Fibroblast of lung (primary cell): Measurements from ENCODE around the gene TM9SF4. TPM values are rescaled to one million over a fixed set of nuclear protein-coding genes. Genes with fewer than 3 reads are reported as not detected.

Source experiments
- DNase-seq, 2 donors: peaks; one replicate each; pipeline versions ENCODE4 v3.0.0 to v3.0.0-alpha.2; 2010; ENCODE audit warnings: low read depth in 2 of 2
- H2AFZ ChIP-seq: 2 replicates; pipeline ENCODE4 v1.5.1; 2012; ENCODE audit warnings: low read length, control low read depth, inconsistent platforms
- H3K27ac ChIP-seq: 2 replicates; pipeline ENCODE4 v1.5.1; 2011; ENCODE audit warnings: low read length, control low read depth; ENCODE audit not compliant: insufficient read depth
- H3K27me3 ChIP-seq: 2 replicates; pipeline ENCODE4 v1.5.1; 2011; ENCODE audit warnings: mild to moderate bottlenecking, low read length; ENCODE audit not compliant: control insufficient read depth, insufficient read depth
- H3K36me3 ChIP-seq: 2 replicates; pipeline ENCODE4 v1.5.1; 2011; ENCODE audit warnings: low read length; ENCODE audit not compliant: control insufficient read depth, insufficient read depth
- H3K4me1 ChIP-seq: 2 replicates; pipeline ENCODE4 v1.5.1; 2011; ENCODE audit warnings: low read length; ENCODE audit not compliant: control insufficient read depth, insufficient read depth; ENCODE audit errors: extremely low read depth
- H3K4me2 ChIP-seq: 2 replicates; pipeline ENCODE4 v1.5.1; 2011; ENCODE audit warnings: low read length, control low read depth; ENCODE audit not compliant: insufficient read depth; ENCODE audit errors: extremely low read depth
- H3K4me3 ChIP-seq, 4 experiments: fragments of 200-600 bp in 1 of 4; sonication (generic) in 1 of 4; replicated peaks in 1 of 4; 2 replicates each; pipeline ENCODE4 v1.5.1; 2011 to 2016; ENCODE audit warnings: low read length in 4 of 4, low read depth in 3 of 4, mild to moderate bottlenecking in 3 of 4, control low read depth in 2 of 4, inconsistent platforms in 1 of 4, mixed read lengths in 1 of 4; ENCODE audit not compliant: insufficient read depth in 1 of 4; ENCODE audit errors: control extremely low read depth in 1 of 4
- H3K79me2 ChIP-seq: 2 replicates; pipeline ENCODE4 v1.5.1; 2012; ENCODE audit warnings: mild to moderate bottlenecking, low read length, inconsistent platforms; ENCODE audit not compliant: control insufficient read depth, insufficient read depth
- H3K9ac ChIP-seq: 2 replicates; pipeline ENCODE4 v1.5.1; 2011; ENCODE audit warnings: mild to moderate bottlenecking, low read length, control low read depth; ENCODE audit not compliant: insufficient read depth
- H3K9me3 ChIP-seq: 2 replicates; pipeline ENCODE4 v1.5.1; 2012; ENCODE audit warnings: low read depth, low read length; ENCODE audit not compliant: control insufficient read depth, insufficient read depth
- H4K20me1 ChIP-seq: 2 replicates; pipeline ENCODE4 v1.5.1; 2011; ENCODE audit warnings: low read length; ENCODE audit not compliant: control insufficient read depth, insufficient read depth; ENCODE audit errors: extremely low read depth
- EZH2 ChIP-seq: IDR thresholded peaks from 2 replicates; pipeline ENCODE4 v1.5.1; 2012; ENCODE audit warnings: low read length, control low read depth, mild to moderate bottlenecking; ENCODE audit errors: missing control alignments
- polyA plus RNA-seq, 2 donors: library from polyadenylated mRNA; depleted of rRNA in 1 of 2; stranded (reverse) in 1 of 2; unstranded in 1 of 2; fragments of >200 nt; gene quantifications; 2 replicates each; pipeline ENCODE4 v1.2.1, GENCODE V29; 2011 to 2012; ENCODE audit warnings: missing spikeins in 1 of 2
- total RNA-seq: library from RNA; depleted of rRNA; stranded (reverse); fragments of >200 nt; gene quantifications from 2 replicates; pipeline ENCODE4 v1.2.1, GENCODE V29; 2014
- TF ChIP-seq, protein P1 (sequence below), 2 donors: IDR thresholded peaks in 1 of 2; conservative IDR thresholded peaks in 1 of 2; 1 replicate in 1 of 2; 2 replicates in 1 of 2; pipeline ENCODE4 v1.5.1; 2011 to 2012; ENCODE audit warnings: low read length in 2 of 2, control low read depth in 1 of 2, inconsistent platforms in 1 of 2, low read depth in 1 of 2, mild to moderate bottlenecking in 1 of 2

Gene TM9SF4
- total and polyA plus RNA-seq, 2 donors (not counting 1 experiment from before 2014, with no cell fraction given): 33.5 to 71.3 TPM

GRCh38 chr20:32127347-32127746, 17.8 kb downstream of the TM9SF4 start:
- Histone ChIP-seq H3K79me2 (peaks cover 29% of the 10 kb centered on the region), H3K27me3 (no peaks in the 10 kb centered on the region), H3K4me2 (no peak overlapping the region), H3K9me3 (no peaks in the 10 kb centered on the region), H3K27ac (no peak overlapping the region), H3K4me3 (no peak overlapping the region), H3K4me1 (no peaks in the 10 kb centered on the region), H2AFZ (no peak overlapping the region), H3K9ac (no peak overlapping the region), H3K36me3 (no peaks in the 10 kb centered on the region), H4K20me1 (no peaks in the 10 kb centered on the region)
- DNase-seq: no peak
- TF ChIP-seq, protein P1, sequence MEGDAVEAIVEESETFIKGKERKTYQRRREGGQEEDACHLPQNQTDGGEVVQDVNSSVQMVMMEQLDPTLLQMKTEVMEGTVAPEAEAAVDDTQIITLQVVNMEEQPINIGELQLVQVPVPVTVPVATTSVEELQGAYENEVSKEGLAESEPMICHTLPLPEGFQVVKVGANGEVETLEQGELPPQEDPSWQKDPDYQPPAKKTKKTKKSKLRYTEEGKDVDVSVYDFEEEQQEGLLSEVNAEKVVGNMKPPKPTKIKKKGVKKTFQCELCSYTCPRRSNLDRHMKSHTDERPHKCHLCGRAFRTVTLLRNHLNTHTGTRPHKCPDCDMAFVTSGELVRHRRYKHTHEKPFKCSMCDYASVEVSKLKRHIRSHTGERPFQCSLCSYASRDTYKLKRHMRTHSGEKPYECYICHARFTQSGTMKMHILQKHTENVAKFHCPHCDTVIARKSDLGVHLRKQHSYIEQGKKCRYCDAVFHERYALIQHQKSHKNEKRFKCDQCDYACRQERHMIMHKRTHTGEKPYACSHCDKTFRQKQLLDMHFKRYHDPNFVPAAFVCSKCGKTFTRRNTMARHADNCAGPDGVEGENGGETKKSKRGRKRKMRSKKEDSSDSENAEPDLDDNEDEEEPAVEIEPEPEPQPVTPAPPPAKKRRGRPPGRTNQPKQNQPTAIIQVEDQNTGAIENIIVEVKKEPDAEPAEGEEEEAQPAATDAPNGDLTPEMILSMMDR (conservative IDR thresholded peaks at IDR 0.05 in 1 of 2, IDR thresholded peaks at IDR 0.05 in 1 of 2; ENCODE audit: low read depth in 1 of 2, low read length in 2 of 2): no peak
- TF ChIP-seq EZH2: no peak

DNA sequence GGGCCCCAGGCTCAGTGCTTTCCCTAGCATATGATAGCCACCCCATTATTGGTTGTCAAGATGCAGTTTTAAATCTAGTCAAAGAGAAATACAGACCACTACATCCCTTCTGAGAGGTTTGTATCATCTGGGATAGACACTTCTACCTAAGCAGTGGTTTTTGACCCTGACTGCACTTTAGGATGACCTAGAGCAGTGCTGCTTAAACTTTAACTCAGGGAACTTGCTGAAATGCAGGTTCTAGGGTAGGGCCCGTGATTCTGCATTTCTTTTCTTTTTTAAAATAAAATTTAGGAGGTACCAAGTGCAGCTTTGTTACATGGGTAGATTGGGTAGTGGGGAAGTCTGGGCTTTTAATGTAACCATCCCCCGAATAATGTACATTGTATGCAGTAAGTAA, 18.7 kb downstream of the TM9SF4 start:
- Histone ChIP-seq H3K9ac (no peak overlapping the region), H3K36me3 (no peaks in the 10 kb centered on the region), H3K4me1 (no peaks in the 10 kb centered on the region), H3K27ac (no peak overlapping the region), H3K79me2 (peaks cover 29% of the 10 kb centered on the region), H3K4me3 (no peak overlapping the region), H3K27me3 (no peaks in the 10 kb centered on the region), H3K9me3 (no peaks in the 10 kb centered on the region), H2AFZ (no peak overlapping the region), H4K20me1 (no peaks in the 10 kb centered on the region), H3K4me2 (no peak overlapping the region)
- no peak for DNase-seq
- TF ChIP-seq, protein P1 (conservative IDR thresholded peaks at IDR 0.05 in 1 of 2, IDR thresholded peaks at IDR 0.05 in 1 of 2; ENCODE audit: low read depth in 1 of 2, low read length in 2 of 2): no peak
- TF ChIP-seq EZH2: no peak

- no peak for TF ChIP-seq EZH2
- TF ChIP-seq, protein P1 (conservative IDR thresholded peaks at IDR 0.05 in 1 of 2, IDR thresholded peaks at IDR 0.05 in 1 of 2; ENCODE audit: low read depth in 1 of 2, low read length in 2 of 2): no peak
- H3K9ac ChIP-seq: no peak overlapping the region
- no peaks in the 10 kb centered on the region for H3K9me3 ChIP-seq
- peaks cover 25% of the 10 kb centered on the region for H3K79me2 ChIP-seq
- H3K4me3 ChIP-seq: no peak overlapping the region
- no peaks in the 10 kb centered on the region for H3K4me1 ChIP-seq
- H3K4me2 ChIP-seq: no peak overlapping the region
- no peaks in the 10 kb centered on the region for H3K27me3 ChIP-seq
- H2AFZ ChIP-seq: no peak overlapping the region
- H4K20me1 ChIP-seq: no peaks in the 10 kb centered on the region
- DNase-seq: no peak
- H3K36me3 ChIP-seq: no peaks in the 10 kb centered on the region
- H3K27ac ChIP-seq: no peak overlapping the region
Observed at GRCh38 chr20:32129863-32130262, 20.3 kb downstream of the TM9SF4 start.
